HEK293 (cell line): Measurements from ENCODE around the gene MBP.

Experiments
- CTCF ChIA-PET: fragments of 350-600 bp; formaldehyde crosslinking; extraction: SDS; loops from one replicate; lab custom pipeline; 2021; ENCODE audit warnings: antibody characterized with exemption; lab: Yijun Ruan, JAX
- POLR2A ChIA-PET: fragments of 300-600 bp; formaldehyde crosslinking; extraction: SDS; loops from one replicate; lab custom pipeline; 2020; ENCODE audit warnings: antibody characterized with exemption, inconsistent platforms; lab: Yijun Ruan, JAX
- H3K27ac ChIP-seq: fragments of 200-500 bp; sonication (Bioruptor generic); 2 replicates; pipeline ENCODE4 v1.5.1; 2014; ENCODE audit warnings: low read depth, low read length, control low read depth, inconsistent platforms; ENCODE audit errors: extremely low read depth
- H3K36me3 ChIP-seq, 2 experiments: fragments of 200-500 bp in 1 of 2; sonication (Bioruptor generic) in 1 of 2; 1 replicate in 1 of 2; 2 replicates in 1 of 2; pipeline ENCODE4 v1.5.1; 2014 to 2017; ENCODE audit warnings: inconsistent platforms in 2 of 2, low read length in 2 of 2; ENCODE audit not compliant: control insufficient read depth in 2 of 2, insufficient read depth in 1 of 2
- H3K4me1 ChIP-seq: fragments of 200-500 bp; sonication (Bioruptor generic); 2 replicates; pipeline ENCODE4 v1.5.1; 2014; ENCODE audit warnings: mild to moderate bottlenecking, low read length, inconsistent platforms; ENCODE audit not compliant: control insufficient read depth, insufficient read depth
- H3K4me3 ChIP-seq: 2 replicates; pipeline ENCODE4 v1.5.1; 2011; ENCODE audit warnings: low read depth, mild to moderate bottlenecking, control low read depth, low read length, moderate library complexity
- H3K9me3 ChIP-seq: fragments of 200-500 bp; sonication (Bioruptor generic); 2 replicates; pipeline ENCODE4 v1.5.1; 2014; ENCODE audit warnings: low read depth, low read length, inconsistent platforms; ENCODE audit not compliant: control insufficient read depth, insufficient read depth
- AEBP2 ChIP-seq: fragments of 450-650 bp; formaldehyde crosslinking; IDR thresholded peaks from 2 replicates; pipeline ENCODE4 v1.5.1; 2016; ENCODE audit warnings: missing biosample characterization, missing genetic modification characterization, borderline replicate concordance
- KLF10 ChIP-seq: fragments of 450-650 bp; IDR thresholded peaks from 2 replicates; pipeline ENCODE4 v1.5.1; 2018; ENCODE audit warnings: missing biosample characterization, mild to moderate bottlenecking, missing genetic modification characterization
- KLF9 ChIP-seq: fragments of 450-650 bp; formaldehyde crosslinking; IDR thresholded peaks from 2 replicates; pipeline ENCODE4 v1.5.1; 2016; ENCODE audit warnings: missing biosample characterization, missing genetic modification characterization, low read depth
- PBX3 ChIP-seq: sonication (generic); formaldehyde crosslinking; IDR thresholded peaks from 2 replicates; pipeline ENCODE4 v1.8.1; 2022; ENCODE audit warnings: mild to moderate bottlenecking, moderate library complexity, missing genetic modification reagents
- REPIN1 ChIP-seq: fragments of 450-650 bp; formaldehyde crosslinking; IDR thresholded peaks from 2 replicates; pipeline ENCODE4 v1.5.1; 2017; ENCODE audit warnings: missing biosample characterization, missing genetic modification characterization, low read depth
- SCRT1 ChIP-seq: fragments of 450-650 bp; formaldehyde crosslinking; IDR thresholded peaks from 2 replicates; pipeline ENCODE4 v1.5.1; 2016; ENCODE audit warnings: missing biosample characterization, missing genetic modification characterization, borderline replicate concordance
- YY1 ChIP-seq: fragments of 450-650 bp; formaldehyde crosslinking; IDR thresholded peaks from 2 replicates; pipeline ENCODE4 v1.5.1; 2018; ENCODE audit warnings: missing biosample characterization, missing genetic modification characterization
- ZFP41 ChIP-seq: fragments of 450-650 bp; formaldehyde crosslinking; IDR thresholded peaks from 2 replicates; pipeline ENCODE4 v1.5.1; 2016; ENCODE audit warnings: missing biosample characterization, missing genetic modification characterization, borderline replicate concordance
- ZNF155 ChIP-seq: fragments of 450-650 bp; formaldehyde crosslinking; IDR thresholded peaks from 2 replicates; pipeline ENCODE4 v1.5.1; 2016; ENCODE audit warnings: missing biosample characterization, missing genetic modification characterization
- ZNF157 ChIP-seq: fragments of 450-650 bp; formaldehyde crosslinking; IDR thresholded peaks from 2 replicates; pipeline ENCODE4 v1.5.1; 2016; ENCODE audit warnings: missing biosample characterization, missing genetic modification characterization
- ZNF426 ChIP-seq: fragments of 450-650 bp; formaldehyde crosslinking; IDR thresholded peaks from 2 replicates; pipeline ENCODE4 v1.5.1; 2017; ENCODE audit warnings: missing biosample characterization, missing genetic modification characterization, mild to moderate bottlenecking, inconsistent platforms, moderate library complexity
- ZNF544 ChIP-seq: fragments of 450-650 bp; formaldehyde crosslinking; IDR thresholded peaks from 2 replicates; pipeline ENCODE4 v1.5.0; 2017; ENCODE audit warnings: missing biosample characterization, missing genetic modification characterization
- ZNF596 ChIP-seq: fragments of 450-650 bp; IDR thresholded peaks from 2 replicates; pipeline ENCODE4 v1.5.0; 2018; ENCODE audit warnings: missing biosample characterization, mild to moderate bottlenecking, missing genetic modification characterization, moderate library complexity
- ZNF624 ChIP-seq: fragments of 450-650 bp; formaldehyde crosslinking; IDR thresholded peaks from 2 replicates; pipeline ENCODE4 v1.5.1; 2017; ENCODE audit warnings: missing biosample characterization, missing genetic modification characterization
- ZNF626 ChIP-seq: fragments of 450-650 bp; sonication (Bioruptor Pico); formaldehyde crosslinking; IDR thresholded peaks from 2 replicates; pipeline ENCODE4 v1.5.1; 2018; ENCODE audit warnings: missing biosample characterization, missing genetic modification characterization, inconsistent platforms
- ZNF658 ChIP-seq: fragments of 450-650 bp; formaldehyde crosslinking; IDR thresholded peaks from 2 replicates; pipeline ENCODE4; 2016; ENCODE audit warnings: missing biosample characterization, missing genetic modification characterization
- ZNF677 ChIP-seq: fragments of 450-650 bp; IDR thresholded peaks from 2 replicates; pipeline ENCODE4 v1.5.0; 2018; ENCODE audit warnings: missing biosample characterization, mild to moderate bottlenecking, missing genetic modification characterization, moderate library complexity
- ZNF791 ChIP-seq: fragments of 450-650 bp; formaldehyde crosslinking; IDR thresholded peaks from 2 replicates; pipeline ENCODE4 v1.5.1; 2016; ENCODE audit warnings: missing biosample characterization, missing genetic modification characterization
- ZSCAN30 ChIP-seq: fragments of 450-650 bp; IDR thresholded peaks from 2 replicates; pipeline ENCODE4 v1.5.1; 2018; ENCODE audit warnings: missing biosample characterization, mild to moderate bottlenecking, missing genetic modification characterization, moderate library complexity
- TF ChIP-seq, protein P1 (sequence below): fragments of 450-650 bp; formaldehyde crosslinking; IDR thresholded peaks from 2 replicates; pipeline ENCODE4 v1.5.1; 2016; ENCODE audit warnings: missing biosample characterization, missing genetic modification characterization
- TF ChIP-seq, protein P2 (sequence below): fragments of 450-650 bp; formaldehyde crosslinking; IDR thresholded peaks from 2 replicates; pipeline ENCODE4 v1.5.1; 2016; ENCODE audit warnings: missing biosample characterization, missing genetic modification characterization
- TF ChIP-seq, protein P3 (sequence below): fragments of 450-650 bp; formaldehyde crosslinking; IDR thresholded peaks from 2 replicates; pipeline ENCODE4 v1.5.1; 2016; ENCODE audit warnings: missing biosample characterization, missing genetic modification characterization
- TF ChIP-seq, protein P4 (sequence below): fragments of 450-650 bp; IDR thresholded peaks from 2 replicates; pipeline ENCODE4 v1.5.1; 2018; ENCODE audit warnings: missing biosample characterization, missing genetic modification characterization
- TF ChIP-seq, protein P5 (sequence below): fragments of 450-650 bp; IDR thresholded peaks from 2 replicates; pipeline ENCODE4 v1.5.1; 2018; ENCODE audit warnings: missing biosample characterization, mild to moderate bottlenecking, missing genetic modification characterization

MBP gene

GRCh38 chr18:77150588-77150987 is 18.0 kb upstream of the MBP start:
- Histone ChIP-seq H3K4me3 (no peak overlapping the region), H3K4me1 (no peaks in the 10 kb centered on the region), H3K9me3 (no peaks in the 10 kb centered on the region), H3K27ac (no peak overlapping the region), H3K36me3 (no peaks in the 10 kb centered on the region)
- CTCF ChIA-PET = no interaction called here
- TF ChIP-seq, protein P1, sequence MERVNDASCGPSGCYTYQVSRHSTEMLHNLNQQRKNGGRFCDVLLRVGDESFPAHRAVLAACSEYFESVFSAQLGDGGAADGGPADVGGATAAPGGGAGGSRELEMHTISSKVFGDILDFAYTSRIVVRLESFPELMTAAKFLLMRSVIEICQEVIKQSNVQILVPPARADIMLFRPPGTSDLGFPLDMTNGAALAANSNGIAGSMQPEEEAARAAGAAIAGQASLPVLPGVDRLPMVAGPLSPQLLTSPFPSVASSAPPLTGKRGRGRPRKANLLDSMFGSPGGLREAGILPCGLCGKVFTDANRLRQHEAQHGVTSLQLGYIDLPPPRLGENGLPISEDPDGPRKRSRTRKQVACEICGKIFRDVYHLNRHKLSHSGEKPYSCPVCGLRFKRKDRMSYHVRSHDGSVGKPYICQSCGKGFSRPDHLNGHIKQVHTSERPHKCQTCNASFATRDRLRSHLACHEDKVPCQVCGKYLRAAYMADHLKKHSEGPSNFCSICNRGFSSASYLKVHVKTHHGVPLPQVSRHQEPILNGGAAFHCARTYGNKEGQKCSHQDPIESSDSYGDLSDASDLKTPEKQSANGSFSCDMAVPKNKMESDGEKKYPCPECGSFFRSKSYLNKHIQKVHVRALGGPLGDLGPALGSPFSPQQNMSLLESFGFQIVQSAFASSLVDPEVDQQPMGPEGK (tag by site-specific recombination) = no peak
- TF ChIP-seq ZNF426 (tag by site-specific recombination) = no peak
- TF ChIP-seq ZNF596 (tag by site-specific recombination) = no peak
- TF ChIP-seq ZNF157 (tag by site-specific recombination) = no peak
- no peak for TF ChIP-seq ZFP41 (tag by site-specific recombination)
- TF ChIP-seq KLF9 (tag by site-specific recombination) = no peak
- no peak for TF ChIP-seq SCRT1
- POLR2A ChIA-PET = no interaction called here

GRCh38 chr18:77148289-77148688 is 15.7 kb upstream of the MBP start:
- no peak overlapping the region for H3K27ac ChIP-seq
- ChIA-PET POLR2A (no interaction called here), CTCF (interaction anchor here (1.0 kb wide), 1 partner anchor 148 kb away, joined by 3 read pairs; no protein-coding TSS in a partner anchor)
- no peaks in the 10 kb centered on the region for H3K36me3 ChIP-seq
- H3K4me3 ChIP-seq = no peak overlapping the region
- no peaks in the 10 kb centered on the region for H3K4me1 ChIP-seq
- TF ChIP-seq ZNF626 (tag by site-specific recombination) (no peak), ZNF155 (tag by site-specific recombination) (no peak), AEBP2 (tag by site-specific recombination) (no peak), ZNF624 (tag by site-specific recombination) (no peak), ZNF677 (tag by site-specific recombination) (no peak), YY1 (tag by site-specific recombination) (no peak), ZSCAN30 (tag by site-specific recombination) (no peak), PBX3 (CRISPR knock-in tag) (no peak), ZNF658 (tag by site-specific recombination) (no peak), KLF10 (no peak), REPIN1 (tag by site-specific recombination) (no peak), ZNF791 (tag by site-specific recombination) (no peak), ZNF544 (tag by site-specific recombination) (no peak)
- TF ChIP-seq, protein P2, sequence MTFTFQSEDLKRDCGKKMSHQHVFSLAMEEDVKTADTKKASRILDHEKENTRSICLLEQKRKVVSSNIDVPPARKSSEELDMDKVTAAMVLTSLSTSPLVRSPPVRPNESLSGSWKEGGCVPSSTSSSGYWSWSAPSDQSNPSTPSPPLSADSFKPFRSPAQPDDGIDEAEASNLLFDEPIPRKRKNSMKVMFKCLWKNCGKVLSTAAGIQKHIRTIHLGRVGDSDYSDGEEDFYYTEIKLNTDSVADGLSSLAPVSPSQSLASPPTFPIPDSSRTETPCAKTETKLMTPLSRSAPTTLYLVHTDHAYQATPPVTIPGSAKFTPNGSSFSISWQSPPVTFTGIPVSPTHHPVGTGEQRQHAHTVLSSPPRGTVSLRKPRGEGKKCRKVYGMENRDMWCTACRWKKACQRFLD (tag by site-specific recombination) = no peak
- TF ChIP-seq, protein P3, sequence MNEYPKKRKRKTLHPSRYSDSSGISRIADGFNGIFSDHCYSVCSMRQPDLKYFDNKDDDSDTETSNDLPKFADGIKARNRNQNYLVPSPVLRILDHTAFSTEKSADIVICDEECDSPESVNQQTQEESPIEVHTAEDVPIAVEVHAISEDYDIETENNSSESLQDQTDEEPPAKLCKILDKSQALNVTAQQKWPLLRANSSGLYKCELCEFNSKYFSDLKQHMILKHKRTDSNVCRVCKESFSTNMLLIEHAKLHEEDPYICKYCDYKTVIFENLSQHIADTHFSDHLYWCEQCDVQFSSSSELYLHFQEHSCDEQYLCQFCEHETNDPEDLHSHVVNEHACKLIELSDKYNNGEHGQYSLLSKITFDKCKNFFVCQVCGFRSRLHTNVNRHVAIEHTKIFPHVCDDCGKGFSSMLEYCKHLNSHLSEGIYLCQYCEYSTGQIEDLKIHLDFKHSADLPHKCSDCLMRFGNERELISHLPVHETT = no peak
- TF ChIP-seq, protein P4, sequence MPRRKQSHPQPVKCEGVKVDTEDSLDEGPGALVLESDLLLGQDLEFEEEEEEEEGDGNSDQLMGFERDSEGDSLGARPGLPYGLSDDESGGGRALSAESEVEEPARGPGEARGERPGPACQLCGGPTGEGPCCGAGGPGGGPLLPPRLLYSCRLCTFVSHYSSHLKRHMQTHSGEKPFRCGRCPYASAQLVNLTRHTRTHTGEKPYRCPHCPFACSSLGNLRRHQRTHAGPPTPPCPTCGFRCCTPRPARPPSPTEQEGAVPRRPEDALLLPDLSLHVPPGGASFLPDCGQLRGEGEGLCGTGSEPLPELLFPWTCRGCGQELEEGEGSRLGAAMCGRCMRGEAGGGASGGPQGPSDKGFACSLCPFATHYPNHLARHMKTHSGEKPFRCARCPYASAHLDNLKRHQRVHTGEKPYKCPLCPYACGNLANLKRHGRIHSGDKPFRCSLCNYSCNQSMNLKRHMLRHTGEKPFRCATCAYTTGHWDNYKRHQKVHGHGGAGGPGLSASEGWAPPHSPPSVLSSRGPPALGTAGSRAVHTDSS (tag by site-specific recombination) = no peak
- TF ChIP-seq, protein P5, sequence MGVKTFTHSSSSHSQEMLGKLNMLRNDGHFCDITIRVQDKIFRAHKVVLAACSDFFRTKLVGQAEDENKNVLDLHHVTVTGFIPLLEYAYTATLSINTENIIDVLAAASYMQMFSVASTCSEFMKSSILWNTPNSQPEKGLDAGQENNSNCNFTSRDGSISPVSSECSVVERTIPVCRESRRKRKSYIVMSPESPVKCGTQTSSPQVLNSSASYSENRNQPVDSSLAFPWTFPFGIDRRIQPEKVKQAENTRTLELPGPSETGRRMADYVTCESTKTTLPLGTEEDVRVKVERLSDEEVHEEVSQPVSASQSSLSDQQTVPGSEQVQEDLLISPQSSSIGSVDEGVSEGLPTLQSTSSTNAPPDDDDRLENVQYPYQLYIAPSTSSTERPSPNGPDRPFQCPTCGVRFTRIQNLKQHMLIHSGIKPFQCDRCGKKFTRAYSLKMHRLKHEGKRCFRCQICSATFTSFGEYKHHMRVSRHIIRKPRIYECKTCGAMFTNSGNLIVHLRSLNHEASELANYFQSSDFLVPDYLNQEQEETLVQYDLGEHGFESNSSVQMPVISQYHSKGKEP (tag by site-specific recombination) = no peak
- TF ChIP-seq, all 188 proteins: peak for 0
- no peaks in the 10 kb centered on the region; the same call in 1 of the 2 replicates for H3K9me3 ChIP-seq
